Measurements from ENCODE around the gene CNPY4. TPM values are rescaled to one million over a fixed set of nuclear protein-coding genes. Genes with fewer than 3 reads are reported as not detected.

Gene CNPY4
- total RNA-seq, 6 experiments from 2014 or later: 24.4 to 32.4 (median 26.3) TPM

DNA sequence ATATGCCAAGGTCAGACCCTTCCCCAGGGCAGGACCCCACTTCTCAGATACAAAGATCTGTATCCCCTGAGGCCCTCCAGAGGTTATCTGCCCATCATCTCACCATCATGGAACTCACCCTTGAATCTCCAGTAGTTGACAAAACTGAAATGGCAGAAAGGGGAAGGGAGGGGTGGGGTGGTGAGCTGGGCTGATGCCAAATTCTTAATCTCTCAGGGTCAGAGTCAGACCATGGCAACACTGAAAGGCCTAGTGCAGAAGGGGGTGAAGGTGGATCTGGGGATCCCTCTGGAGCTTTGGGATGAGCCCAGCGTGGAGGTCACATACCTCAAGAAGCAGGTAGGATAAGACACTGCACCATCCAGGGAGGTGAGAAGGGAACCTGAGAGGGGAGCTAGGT lies 3.1 kb downstream of the CNPY4 start:
- H3K9me3 Mint-ChIP-seq: no peaks in the 10 kb centered on the region
- DNase-seq: no peak
- peaks cover 6% of the 10 kb centered on the region for H3K27me3 Mint-ChIP-seq (ENCODE audit: insufficient read depth)
- TF ChIP-seq, protein P1, sequence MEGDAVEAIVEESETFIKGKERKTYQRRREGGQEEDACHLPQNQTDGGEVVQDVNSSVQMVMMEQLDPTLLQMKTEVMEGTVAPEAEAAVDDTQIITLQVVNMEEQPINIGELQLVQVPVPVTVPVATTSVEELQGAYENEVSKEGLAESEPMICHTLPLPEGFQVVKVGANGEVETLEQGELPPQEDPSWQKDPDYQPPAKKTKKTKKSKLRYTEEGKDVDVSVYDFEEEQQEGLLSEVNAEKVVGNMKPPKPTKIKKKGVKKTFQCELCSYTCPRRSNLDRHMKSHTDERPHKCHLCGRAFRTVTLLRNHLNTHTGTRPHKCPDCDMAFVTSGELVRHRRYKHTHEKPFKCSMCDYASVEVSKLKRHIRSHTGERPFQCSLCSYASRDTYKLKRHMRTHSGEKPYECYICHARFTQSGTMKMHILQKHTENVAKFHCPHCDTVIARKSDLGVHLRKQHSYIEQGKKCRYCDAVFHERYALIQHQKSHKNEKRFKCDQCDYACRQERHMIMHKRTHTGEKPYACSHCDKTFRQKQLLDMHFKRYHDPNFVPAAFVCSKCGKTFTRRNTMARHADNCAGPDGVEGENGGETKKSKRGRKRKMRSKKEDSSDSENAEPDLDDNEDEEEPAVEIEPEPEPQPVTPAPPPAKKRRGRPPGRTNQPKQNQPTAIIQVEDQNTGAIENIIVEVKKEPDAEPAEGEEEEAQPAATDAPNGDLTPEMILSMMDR (IDR thresholded peaks at IDR 0.05): no peak
- no peak overlapping the region for H3K27ac Mint-ChIP-seq
- no peak overlapping the region for H3K4me3 Mint-ChIP-seq
- peaks cover 8% of the 10 kb centered on the region for H3K4me1 Mint-ChIP-seq (ENCODE audit: low read depth)
- peaks cover 16% of the 10 kb centered on the region; the same call in 1 of the 2 replicates for H3K36me3 Mint-ChIP-seq (ENCODE audit: low read depth)

DNA sequence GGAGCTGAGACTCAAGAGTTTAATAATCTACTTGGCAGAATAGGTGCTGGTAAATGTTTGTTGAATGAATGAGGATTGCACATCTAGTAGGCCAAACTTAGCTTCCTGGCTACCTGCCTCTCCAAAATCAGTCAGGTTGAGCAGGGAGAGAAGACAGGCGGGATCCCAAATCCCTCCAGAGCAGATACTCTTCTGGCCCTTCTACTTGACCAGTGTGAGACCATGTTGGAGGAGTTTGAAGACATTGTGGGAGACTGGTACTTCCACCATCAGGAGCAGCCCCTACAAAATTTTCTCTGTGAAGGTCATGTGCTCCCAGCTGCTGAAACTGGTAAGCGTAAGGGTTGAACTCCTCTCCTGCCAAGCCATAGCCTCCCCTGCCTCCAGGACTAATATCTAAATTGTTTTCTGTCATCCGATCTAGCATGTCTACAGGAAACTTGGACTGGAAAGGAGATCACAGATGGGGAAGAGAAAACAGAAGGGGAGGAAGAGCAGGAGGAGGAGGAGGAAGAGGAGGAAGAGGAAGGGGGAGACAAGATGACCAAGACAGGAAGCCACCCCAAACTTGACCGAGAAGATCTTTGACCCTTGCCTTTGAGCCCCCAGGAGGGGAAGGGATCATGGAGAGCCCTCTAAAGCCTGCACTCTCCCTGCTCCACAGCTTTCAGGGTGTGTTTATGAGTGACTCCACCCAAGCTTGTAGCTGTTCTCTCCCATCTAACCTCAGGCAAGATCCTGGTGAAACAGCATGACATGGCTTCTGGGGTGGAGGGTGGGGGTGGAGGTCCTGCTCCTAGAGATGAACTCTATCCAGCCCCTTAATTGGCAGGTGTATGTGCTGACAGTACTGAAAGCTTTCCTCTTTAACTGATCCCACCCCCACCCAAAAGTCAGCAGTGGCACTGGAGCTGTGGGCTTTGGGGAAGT lies 5.1 kb downstream of the CNPY4 start:
- Mint-ChIP-seq H3K9me3 (no peaks in the 10 kb centered on the region), H3K4me3 (no peak overlapping the region), H3K27me3 (ENCODE audit: insufficient read depth) (peaks cover 6% of the 10 kb centered on the region), H3K27ac (no peak overlapping the region; the same call in 1 of the 2 replicates), H3K36me3 (ENCODE audit: low read depth) (peaks cover 8% of the 10 kb centered on the region; the same call in 1 of the 2 replicates), H3K4me1 (ENCODE audit: low read depth) (peaks cover 17% of the 10 kb centered on the region)
- DNase-seq: no peak
- TF ChIP-seq, protein P1 (IDR thresholded peaks at IDR 0.05): no peak

DNA sequence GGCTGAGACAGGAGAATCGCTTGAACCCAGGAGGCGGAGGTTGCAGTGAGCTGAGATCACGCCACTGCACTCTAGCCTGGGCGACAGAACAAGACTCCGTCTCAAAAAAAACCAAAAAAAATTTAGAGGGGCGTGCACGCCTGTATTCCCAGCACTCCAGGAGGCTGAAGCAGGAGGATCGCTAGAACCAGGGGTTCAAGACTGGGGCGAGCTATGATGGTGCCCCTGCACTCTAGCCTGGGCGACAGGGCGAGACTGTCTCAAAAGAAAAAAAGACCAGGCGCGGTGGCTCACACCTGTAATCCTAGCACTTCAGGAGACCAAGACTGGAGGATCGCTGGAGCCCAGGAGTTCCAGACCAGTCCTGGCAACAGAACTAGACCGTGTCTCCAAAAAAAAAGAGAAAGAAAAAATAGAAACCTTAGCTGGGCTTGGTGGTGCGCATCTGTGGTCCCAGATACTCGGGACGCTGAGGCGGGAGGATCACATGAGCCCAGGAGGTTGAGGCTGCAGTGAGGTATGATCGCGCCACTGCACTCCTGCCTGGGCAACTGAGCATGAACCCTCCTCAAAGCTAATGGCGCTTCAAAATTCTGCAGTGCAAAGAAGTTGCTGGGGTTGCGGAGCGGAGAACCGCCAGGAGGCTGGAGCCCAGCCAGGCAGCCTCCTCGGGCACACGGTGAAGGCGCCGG lies 7.0 kb downstream of the CNPY4 start:
- TF ChIP-seq, protein P1 (IDR thresholded peaks at IDR 0.05): no peak
- no peak for DNase-seq
- Mint-ChIP-seq H3K4me1 (ENCODE audit: low read depth) (peaks cover 9% of the 10 kb centered on the region), H3K9me3 (no peaks in the 10 kb centered on the region), H3K27ac (peak overlapping the region; percentile 99), H3K27me3 (ENCODE audit: insufficient read depth) (peaks cover 6% of the 10 kb centered on the region), H3K4me3 (peak overlapping the region; percentile 99), H3K36me3 (ENCODE audit: low read depth) (peaks cover 8% of the 10 kb centered on the region; the same call in 1 of the 2 replicates)

DNA sequence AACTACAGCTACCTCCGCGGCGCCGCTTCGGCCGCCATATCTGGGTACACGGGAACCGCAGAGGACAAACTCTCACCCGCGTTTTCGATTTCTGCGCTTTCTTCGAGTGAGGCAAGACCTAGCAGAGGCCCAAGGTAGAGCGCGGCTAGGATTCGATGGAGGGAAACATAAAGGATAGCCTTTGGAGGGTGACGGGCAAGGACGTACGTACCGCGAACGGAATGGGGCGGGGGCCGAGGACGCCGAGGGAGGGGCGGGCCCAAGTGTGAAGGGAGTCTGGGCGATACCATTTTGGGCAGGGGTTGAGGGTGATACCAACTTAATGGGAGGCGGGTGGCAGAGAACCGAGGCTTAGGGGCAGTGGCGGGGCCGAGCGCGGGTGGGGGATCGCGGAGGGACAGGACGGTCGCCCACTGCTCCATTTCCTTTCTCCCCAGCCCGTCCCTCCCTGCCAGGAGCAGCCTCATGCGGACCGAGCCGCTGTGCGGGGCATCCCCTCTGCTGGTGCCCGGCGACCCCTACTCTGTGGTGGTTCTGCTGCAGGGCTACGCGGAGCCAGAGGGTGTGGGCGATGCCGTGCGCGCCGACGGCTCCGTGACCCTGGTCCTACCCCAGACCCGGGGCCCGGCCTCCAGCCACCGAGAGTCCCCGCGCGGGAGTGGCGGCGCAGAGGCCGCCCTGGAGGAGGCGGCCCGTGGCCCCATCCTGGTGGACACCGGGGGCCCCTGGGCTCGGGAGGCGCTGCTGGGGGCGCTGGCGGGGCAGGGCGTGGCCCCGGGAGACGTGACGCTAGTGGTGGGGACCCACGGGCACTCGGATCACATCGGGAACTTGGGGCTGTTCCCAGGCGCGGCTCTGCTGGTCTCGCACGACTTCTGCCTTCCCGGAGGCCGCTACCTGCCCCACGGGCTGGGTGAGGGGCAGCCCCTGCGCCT lies 7.8 kb downstream of the CNPY4 start, which contains the start of gene MBLAC1:
TSS of gene MBLAC1 (plus strand) at position 37 of the 935 bp plus-strand sequence. CDS start at position 466, 429 bp downstream.
- peak within 1 kb of the TSS; percentile 99 for H3K4me3 Mint-ChIP-seq
- H3K36me3 Mint-ChIP-seq (ENCODE audit: low read depth): peaks cover 6% of the 10 kb centered on the region; the same call in 1 of the 2 replicates
- TF ChIP-seq, protein P1 (IDR thresholded peaks at IDR 0.05): peak; percentile 8; the same call in 1 of the 2 replicates
- DNase-seq: peak; percentile 84
- peak within 1 kb of the TSS; percentile 99 for H3K27ac Mint-ChIP-seq
- peaks cover 15% of the 10 kb centered on the region for H3K4me1 Mint-ChIP-seq (ENCODE audit: low read depth)
- no peaks in the 10 kb centered on the region for H3K9me3 Mint-ChIP-seq
- peaks cover 6% of the 10 kb centered on the region for H3K27me3 Mint-ChIP-seq (ENCODE audit: insufficient read depth)

Data from HFFc6 (cell line).